Regular cardiac myocyte (primary cell): Measurements from ENCODE around the gene DAPL1. TPM values are rescaled to one million over a fixed set of nuclear protein-coding genes. Genes with fewer than 3 reads are reported as not detected.

Experiments used
- total RNA-seq: library from RNA; depleted of rRNA; stranded (reverse); fragments of >200 nt; gene quantifications from 2 replicates; pipeline ENCODE4 v1.2.3, GENCODE V29; 2014

Gene DAPL1
- total RNA-seq: not detected in 2 replicates

GRCh38 chr2:158795195-158795924 lies at the start of gene DAPL1:
DAPL1 (plus strand) TSS chr2:158795317; CDS start chr2:158795373, 56 bp downstream.

Other genes with a start within 250 kb of the DAPL1 start
- 24.3 and 24.8 TPM in 2 replicates for gene TANC1, start 173.3 kb downstream of the DAPL1 start, total RNA-seq